IPS DF 19.7 (cell line): Measurements from ENCODE around the gene BZW2.

Experiments
- DNase-seq: peaks from one replicate; pipeline ENCODE4 v3.0.0-alpha.2; 2013; ENCODE audit warnings: low read depth, low spot score

BZW2 gene

GRCh38 chr7:16715928-16716327, 69.9 kb downstream of the BZW2 start:
- DNase-seq: no peak

GRCh38 chr7:16718111-16718656, 72.2 kb downstream of the BZW2 start:
- no peak for DNase-seq

- DNase-seq: no peak
These were observed 73.7 kb downstream of the BZW2 start for GRCh38 chr7:16719699-16720098.

DNA sequence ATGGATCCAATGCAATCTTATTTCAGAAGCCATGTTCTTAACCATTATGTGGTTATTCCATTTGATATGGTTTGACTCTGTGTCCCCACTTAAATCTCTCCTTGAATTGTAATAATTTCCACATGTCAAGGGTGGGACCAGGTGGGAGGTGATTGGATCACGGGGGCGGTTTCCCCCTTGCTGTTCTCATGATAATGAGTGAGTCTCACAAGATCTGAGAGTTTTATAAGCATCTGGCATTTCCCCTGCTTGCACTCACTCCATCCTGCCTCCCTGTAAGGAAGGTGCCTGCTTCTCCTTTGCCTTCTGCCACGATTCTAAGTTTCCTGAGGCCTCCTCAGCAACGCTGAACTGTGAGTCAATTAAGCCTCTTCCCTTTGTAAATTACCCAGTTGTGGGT, 75.6 kb downstream of the BZW2 start:
- no peak for DNase-seq

DNA sequence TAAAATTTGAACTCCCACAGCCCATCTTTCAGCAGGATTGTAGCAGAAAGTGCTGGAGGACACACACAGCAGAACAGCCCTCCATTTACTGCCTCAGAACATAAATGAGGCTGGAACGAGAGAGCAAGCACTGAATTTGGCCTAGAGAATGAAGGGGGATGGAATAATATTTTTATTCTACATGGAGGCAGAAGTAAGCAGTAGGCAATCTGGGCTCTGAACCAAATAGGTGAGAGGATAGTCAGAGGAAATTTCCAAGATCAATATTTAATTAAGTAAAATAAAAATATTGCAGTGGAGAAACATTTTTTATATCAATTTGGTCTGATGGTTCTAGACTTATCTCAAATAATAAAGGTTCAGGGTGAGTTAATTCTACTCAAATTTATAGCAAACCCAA, 78.4 kb downstream of the BZW2 start:
- no peak for DNase-seq

DNA sequence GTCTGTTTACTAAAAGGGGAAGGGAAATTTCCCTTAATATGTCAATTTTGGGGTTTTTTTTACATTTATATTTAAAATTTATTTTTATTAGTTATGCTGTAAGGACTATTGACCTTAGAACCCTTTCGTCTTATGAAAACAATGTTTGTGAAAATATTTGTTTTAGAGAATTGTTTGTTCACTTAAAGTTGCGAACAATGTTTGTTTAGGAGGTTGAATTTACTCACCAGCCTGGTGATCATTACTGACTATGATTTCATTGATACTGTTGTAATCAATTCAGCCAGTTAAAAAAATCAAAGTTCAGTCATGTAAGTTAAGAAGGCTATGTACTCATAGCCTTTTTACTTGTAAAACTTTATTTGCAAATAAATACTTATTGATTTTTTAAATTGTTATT, 80.2 kb downstream of the BZW2 start:
- DNase-seq: no peak

- DNase-seq: no peak
These were observed 81.8 kb downstream of the BZW2 start for GRCh38 chr7:16727736-16728135.

GRCh38 chr7:16728811-16729210, 82.8 kb downstream of the BZW2 start:
- no peak for DNase-seq

DNA sequence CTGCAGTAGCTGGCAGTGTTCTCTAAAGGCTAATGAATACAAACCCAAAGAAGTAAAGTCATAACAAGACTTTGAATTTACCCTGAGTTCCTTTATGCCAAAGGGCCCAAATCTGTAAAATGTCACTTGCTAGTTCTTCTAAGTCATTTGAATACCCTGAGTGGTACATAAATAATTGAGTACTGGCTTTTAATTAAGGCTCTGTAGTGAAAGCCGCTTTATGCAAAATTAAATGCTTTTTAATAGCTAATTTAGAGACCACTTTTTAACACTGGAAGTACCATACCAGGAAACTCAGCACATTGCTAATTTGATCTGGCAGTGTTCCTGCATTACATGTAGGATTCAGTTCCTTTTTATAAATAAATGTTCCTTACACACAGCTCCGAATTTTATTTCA, 83.6 kb downstream of the BZW2 start:
- no peak for DNase-seq

DNA sequence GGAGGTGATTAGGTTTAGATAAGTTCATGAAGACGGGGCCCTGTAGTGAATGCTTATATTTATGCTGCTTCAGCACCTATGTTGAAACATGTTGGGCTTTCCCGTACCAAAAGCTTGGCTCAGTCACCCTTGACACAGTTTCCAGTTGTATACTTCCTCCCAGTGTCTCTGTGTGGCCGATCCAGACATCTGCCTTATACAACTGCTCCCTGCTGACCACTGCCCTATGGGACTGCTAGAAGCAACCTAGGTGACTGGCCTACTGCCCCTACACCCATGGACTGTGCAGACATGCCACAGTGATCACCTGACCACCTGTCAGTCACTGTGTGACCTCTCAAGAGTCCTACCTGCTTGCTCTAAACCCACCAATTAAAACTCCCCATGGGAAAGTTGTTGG, 85.0 kb downstream of the BZW2 start:
- no peak for DNase-seq

- DNase-seq: no peak
These were observed 86.8 kb downstream of the BZW2 start for GRCh38 chr7:16732828-16733227.

- no peak for DNase-seq
These were observed 88.3 kb downstream of the BZW2 start for GRCh38 chr7:16734148-16734726.

DNA sequence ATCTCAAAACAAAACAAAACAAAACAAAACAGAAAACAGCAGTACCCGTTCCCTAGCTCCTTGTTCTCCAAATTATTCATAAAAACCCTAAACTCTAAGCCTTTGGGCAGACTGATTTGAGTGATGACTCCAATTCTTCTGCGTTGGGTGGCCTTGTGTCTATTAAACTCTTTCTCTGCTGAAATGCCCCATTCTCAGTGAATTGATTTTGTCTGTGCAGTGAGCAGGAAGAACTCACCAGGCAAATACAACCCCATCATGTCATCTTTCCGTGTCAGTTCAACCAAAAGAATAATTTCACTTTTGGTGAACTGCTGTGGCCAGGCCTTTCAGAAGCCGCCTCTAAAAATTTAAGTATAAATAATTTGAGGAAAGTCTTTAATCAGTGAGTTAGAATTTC, 89.0 kb downstream of the BZW2 start:
- no peak for DNase-seq

- no peak for DNase-seq
These were observed 92.2 kb downstream of the BZW2 start for GRCh38 chr7:16738011-16738688.

DNA sequence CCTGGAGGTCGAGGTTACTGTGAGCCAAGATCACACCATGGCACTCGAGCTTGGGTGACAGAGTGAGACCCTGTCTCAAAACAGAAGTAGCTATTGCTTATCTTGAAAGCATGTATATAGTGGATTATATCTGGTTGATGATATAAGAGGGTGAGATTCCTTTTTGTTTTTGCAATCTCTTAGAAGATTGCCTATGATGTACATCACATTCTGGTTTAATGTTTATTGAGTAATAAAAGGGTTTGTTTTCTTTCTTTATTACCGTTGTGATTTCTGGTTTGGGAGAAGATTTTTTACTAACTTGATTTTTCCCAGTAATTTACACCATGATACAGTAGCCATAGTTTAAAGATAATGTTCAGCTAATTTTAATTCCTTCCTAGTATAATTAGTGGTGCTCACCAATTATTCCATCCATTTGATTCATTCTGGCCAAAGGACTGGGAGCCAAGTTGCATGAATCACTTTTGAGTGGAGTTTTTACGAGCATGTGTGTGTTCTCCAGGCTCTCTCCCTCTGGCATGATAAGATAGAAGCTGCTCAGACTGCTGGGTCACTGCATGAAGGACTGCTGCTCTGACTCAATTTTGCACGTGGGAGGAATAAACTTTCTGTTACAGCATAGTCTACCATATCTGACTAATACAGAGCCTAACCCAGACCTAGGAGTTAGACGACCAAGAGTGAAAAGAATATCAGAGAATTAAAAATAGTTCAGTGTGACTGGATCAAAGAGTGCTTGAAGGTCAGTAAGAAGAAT, 94.1 kb downstream of the BZW2 start:
- DNase-seq: no peak

GRCh38 chr7:16740623-16740953, 94.6 kb downstream of the BZW2 start:
- no peak for DNase-seq

DNA sequence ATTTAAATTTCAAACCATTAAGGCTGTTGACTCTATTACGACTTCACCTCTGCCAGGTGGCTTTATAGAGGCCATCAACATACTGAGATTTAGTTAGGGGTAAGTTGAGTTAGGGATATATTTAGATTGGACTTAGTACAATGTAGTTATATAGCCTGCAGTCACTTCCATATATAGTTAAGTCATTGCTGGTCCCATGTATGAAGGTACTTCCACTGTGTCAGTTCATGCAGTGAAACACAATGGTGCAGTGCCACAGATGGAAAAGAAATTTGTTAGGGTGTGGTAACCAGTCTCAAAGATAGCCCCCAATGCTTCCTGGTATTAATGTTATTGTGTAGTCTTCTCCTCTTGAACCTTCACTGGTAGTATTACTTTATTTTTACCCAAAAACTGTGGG, 95.0 kb downstream of the BZW2 start:
- DNase-seq: no peak

GRCh38 chr7:16741676-16742075, 95.7 kb downstream of the BZW2 start:
- no peak for DNase-seq

- DNase-seq: no peak
These were observed 96.6 kb downstream of the BZW2 start for GRCh38 chr7:16742547-16742946.

DNA sequence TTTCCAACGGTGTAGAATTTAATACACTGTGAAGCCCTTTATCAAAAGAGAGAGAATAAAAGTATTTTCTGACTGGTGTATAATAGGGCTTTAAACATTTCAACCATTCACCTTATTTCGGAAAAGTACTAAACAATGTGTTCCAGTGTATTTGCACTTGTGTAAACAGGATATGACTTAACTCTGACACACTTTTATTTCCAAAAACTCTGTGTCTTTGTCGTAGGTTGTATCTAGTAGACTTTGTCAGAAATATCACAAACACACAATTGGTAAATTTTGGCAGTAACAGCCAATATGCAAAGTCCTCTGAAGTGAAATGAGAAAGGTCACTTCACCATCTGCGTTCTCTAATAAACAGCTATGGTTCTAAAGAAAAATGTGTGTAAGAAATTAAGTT, 97.3 kb downstream of the BZW2 start:
- DNase-seq: no peak

DNA sequence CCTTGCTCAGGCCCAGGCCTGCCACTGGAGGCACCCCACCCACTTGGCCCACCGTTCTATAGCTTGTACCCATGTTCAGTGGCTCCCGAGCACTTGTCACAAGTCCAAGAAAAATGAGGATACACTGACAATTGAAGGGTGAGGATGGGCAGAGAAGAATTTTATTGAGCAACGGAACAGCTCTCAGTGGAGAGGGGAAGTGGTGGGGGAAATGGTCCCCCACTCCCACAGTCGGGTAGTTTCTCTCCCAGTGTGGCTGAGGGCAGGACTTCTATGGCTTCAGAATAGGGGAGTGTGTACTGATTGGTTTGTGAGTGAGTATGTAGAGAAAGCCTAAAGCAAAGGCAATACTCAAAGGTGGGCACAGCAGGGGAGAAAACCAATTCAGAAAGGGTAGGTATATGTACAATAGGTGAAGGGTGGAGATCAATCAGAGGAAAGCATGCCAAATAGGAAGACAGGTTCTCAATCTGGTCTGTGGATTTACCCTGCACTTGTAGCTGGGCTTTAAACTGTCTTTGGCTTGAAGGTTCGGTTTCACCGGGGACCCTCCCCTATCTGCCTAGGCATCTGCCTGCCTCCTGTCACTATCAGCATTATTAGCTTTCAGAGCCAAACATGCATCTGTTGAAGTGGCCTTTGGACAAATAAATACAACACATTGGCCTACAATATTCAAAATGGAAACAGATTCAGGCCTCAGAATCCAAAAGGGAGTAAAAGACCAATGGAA, 98.7 kb downstream of the BZW2 start:
- DNase-seq: no peak

- DNase-seq: no peak
These were observed 99.7 kb downstream of the BZW2 start for GRCh38 chr7:16745645-16746044.
